GM12801 (cell line): Measurements from ENCODE around the gene LPCAT1.

Experiments
- TF ChIP-seq, protein P1 (sequence below): IDR thresholded peaks from one replicate; pipeline ENCODE4 v1.5.1; 2011; ENCODE audit warnings: control low read depth; ENCODE audit not compliant: insufficient read length; ENCODE audit errors: extremely low read depth

The LPCAT1 gene, protein sequence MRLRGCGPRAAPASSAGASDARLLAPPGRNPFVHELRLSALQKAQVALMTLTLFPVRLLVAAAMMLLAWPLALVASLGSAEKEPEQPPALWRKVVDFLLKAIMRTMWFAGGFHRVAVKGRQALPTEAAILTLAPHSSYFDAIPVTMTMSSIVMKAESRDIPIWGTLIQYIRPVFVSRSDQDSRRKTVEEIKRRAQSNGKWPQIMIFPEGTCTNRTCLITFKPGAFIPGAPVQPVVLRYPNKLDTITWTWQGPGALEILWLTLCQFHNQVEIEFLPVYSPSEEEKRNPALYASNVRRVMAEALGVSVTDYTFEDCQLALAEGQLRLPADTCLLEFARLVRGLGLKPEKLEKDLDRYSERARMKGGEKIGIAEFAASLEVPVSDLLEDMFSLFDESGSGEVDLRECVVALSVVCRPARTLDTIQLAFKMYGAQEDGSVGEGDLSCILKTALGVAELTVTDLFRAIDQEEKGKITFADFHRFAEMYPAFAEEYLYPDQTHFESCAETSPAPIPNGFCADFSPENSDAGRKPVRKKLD

GRCh38 chr5:1523793-1524480 is at the start of gene LPCAT1:
LPCAT1 (minus strand) TSS chr5:1523960; CDS start chr5:1523844, 116 bp downstream.
- TF ChIP-seq, protein P1, sequence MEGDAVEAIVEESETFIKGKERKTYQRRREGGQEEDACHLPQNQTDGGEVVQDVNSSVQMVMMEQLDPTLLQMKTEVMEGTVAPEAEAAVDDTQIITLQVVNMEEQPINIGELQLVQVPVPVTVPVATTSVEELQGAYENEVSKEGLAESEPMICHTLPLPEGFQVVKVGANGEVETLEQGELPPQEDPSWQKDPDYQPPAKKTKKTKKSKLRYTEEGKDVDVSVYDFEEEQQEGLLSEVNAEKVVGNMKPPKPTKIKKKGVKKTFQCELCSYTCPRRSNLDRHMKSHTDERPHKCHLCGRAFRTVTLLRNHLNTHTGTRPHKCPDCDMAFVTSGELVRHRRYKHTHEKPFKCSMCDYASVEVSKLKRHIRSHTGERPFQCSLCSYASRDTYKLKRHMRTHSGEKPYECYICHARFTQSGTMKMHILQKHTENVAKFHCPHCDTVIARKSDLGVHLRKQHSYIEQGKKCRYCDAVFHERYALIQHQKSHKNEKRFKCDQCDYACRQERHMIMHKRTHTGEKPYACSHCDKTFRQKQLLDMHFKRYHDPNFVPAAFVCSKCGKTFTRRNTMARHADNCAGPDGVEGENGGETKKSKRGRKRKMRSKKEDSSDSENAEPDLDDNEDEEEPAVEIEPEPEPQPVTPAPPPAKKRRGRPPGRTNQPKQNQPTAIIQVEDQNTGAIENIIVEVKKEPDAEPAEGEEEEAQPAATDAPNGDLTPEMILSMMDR: no peak

- TF ChIP-seq, protein P1: no peak
Measured at GRCh38 chr5:1570975-1571374, 47.2 kb upstream of the LPCAT1 start.

DNA sequence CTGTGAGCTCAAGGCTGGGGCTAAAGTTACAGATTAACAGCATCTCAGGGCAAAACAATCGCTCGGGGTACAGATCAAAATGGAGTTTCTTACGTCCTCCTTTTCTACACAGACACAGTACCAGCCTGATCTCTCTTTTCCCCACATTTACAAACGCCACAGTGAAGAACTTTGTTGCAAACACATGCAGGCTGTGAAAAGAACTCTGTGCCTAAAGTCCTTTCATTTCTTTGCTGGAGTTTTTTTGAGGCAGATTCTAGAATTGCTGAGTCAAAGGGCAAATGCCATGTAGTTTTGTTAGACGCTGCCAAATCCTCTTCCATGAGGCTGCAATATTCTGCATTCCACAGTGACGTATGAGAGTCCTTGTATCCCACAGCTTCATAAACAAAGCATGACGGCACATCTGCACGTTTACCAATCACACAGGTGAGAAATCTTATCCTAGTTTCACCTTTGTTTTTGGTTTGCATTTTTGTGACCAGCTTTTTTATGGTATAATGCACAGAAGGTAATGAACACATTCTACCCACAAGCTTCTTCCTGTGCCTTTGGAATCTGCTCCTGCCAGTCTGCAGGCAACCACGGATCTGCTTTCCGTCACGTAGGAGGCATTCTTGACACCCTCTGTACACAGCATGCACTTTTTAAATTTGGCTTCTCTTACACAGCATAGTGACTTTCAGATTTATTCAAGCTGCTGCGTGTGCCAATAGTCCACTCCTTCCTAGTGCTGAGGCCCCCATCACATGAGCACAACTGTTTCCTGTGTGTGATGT is 44.6 kb upstream of the LPCAT1 start:
- TF ChIP-seq, protein P1: no peak

DNA sequence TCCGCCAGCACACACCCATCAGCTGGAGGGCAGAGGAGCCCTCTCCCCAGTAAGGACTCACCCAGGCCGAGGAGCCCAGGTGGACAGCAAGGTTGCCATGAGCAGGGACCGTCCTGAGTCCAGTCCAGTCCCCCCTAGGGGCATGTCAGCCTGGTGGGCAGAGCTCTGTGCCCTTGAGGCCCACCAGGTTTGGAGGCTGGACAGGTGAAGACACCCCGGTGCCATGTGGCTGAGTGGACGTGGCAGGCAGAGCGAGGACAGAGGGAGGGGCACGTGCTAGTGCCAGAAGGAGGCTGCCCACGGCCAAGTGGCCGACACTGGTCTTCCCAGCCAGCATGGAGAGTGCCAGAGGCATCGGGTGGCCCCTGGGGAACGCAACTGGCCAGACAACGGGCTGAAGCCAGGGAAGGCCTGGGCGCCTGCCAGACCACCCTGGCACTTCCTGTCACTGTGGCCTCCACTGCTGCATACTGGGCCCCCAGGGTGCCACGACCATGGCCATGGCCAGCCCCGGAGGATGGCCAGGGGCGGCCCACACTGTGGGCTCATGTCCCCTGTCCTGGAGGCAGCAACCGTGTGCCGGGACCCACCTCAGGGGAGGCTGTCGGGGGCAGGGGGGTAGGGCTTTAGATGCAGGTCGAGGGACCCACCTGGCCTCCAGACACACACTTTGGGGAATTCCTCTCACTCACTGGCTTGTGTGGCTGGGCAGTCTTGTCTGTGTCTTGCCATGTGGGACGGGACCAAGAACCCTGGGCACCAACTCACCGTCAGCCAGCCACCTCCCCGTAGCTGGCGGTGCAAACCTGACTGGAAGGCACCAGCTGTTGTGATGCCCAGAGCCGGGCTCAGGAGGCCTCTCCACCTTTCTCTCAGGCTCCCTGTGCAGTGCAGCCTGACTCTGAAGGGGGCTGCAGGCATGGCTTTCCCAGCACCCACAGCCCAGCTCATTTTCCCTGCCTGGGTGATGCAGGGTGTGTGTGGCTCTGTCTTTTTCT is 42.3 kb upstream of the LPCAT1 start:
- TF ChIP-seq, protein P1: no peak

DNA sequence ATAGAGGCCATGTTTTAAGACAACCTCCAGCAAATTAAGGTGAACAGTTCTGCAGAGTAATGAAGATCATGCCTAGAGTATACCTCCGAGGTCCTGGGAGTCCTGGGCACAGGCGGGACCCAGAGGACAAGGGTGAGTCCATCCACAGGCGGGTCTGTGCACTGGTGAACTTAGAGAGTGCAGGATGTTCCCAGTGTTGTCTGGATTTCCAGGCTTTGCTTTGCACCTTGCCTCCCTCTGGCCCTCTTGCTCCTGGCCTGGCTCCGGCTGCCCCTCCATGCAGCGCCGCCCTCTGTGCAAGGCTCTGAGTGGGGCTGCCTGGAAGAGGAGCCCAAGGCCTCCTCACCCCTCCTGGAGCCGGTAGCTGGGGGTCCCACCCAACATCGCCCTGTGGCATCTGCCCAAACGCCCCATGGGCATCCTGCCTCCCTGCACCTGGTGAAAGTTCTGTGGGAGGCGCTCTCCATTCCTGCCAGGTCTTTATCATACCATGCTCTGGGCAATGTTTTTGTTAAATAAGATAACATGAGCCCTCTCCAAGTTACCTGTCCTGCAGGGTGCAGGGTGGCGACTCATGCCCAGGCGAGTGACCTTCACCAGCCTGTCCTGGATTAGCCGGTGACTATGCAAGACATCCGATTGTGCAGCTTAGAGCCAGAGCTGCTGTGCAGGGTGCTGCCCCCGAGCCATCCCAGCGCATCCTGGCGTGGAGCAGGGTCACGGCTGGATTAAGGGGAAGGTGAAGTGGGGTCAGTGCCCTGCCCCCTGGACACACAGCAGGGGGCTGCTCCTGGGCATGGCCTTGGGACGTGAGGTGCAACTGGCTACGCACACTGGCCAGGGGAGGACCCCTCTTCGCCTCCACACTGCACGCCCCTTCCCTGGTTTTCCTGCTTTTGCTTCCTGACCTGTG is 41.3 kb upstream of the LPCAT1 start:
- TF ChIP-seq, protein P1: no peak

- TF ChIP-seq, protein P1: no peak
Measured at GRCh38 chr5:1564182-1564748, 40.5 kb upstream of the LPCAT1 start.
